Liver (tissue), 9 donors: Measurements from ENCODE around the gene PLG. TPM values are rescaled to one million over a fixed set of nuclear protein-coding genes. Genes with fewer than 3 reads are reported as not detected.

Experiments
- DNase-seq: peaks from one replicate; pipeline ENCODE4 v3.0.0-alpha.2; 2017; ENCODE audit warnings: low spot score
- H3K27ac ChIP-seq, 2 donors: one replicate each; pipeline ENCODE4 v1.7.0; 2013; ENCODE audit warnings: inconsistent platforms in 2 of 2, low read length in 2 of 2, control low read depth in 1 of 2, low read depth in 1 of 2, mild to moderate bottlenecking in 1 of 2
- H3K27me3 ChIP-seq, 4 donors: one replicate each; pipeline versions ENCODE4 v1.6.1 to v1.7.0; 2013; ENCODE audit warnings: low read length in 3 of 4, inconsistent platforms in 1 of 4, mild to moderate bottlenecking in 1 of 4, moderate library complexity in 1 of 4; ENCODE audit not compliant: control insufficient read depth in 4 of 4, insufficient read depth in 4 of 4
- H3K36me3 ChIP-seq, 4 donors: one replicate each; pipeline versions ENCODE4 v1.6.1 to v1.7.0; 2013; ENCODE audit warnings: low read length in 3 of 4, mild to moderate bottlenecking in 3 of 4, low read depth in 1 of 4, moderate library complexity in 1 of 4; ENCODE audit not compliant: control insufficient read depth in 4 of 4, insufficient read depth in 3 of 4
- H3K4me1 ChIP-seq, 4 donors: one replicate each; pipeline versions ENCODE4 v1.6.1 to v1.7.0; 2013; ENCODE audit warnings: low read length in 3 of 4, mild to moderate bottlenecking in 3 of 4, moderate library complexity in 1 of 4; ENCODE audit not compliant: control insufficient read depth in 4 of 4, insufficient read depth in 4 of 4
- H3K4me3 ChIP-seq, 3 donors: one replicate each; pipeline versions ENCODE4 v1.6.1 to v1.7.0; 2013; ENCODE audit warnings: low read length in 3 of 3, control low read depth in 1 of 3, low read depth in 1 of 3, mild to moderate bottlenecking in 1 of 3
- H3K9ac ChIP-seq, 2 donors: one replicate each; pipeline ENCODE4 v1.7.0; 2013; ENCODE audit warnings: low read length in 2 of 2, mild to moderate bottlenecking in 2 of 2, moderate library complexity in 2 of 2, control low read depth in 1 of 2, low read depth in 1 of 2
- H3K9me3 ChIP-seq, 4 donors: one replicate each; pipeline versions ENCODE4 v1.6.1 to v1.7.0; 2013; ENCODE audit warnings: low read length in 3 of 4; ENCODE audit not compliant: control insufficient read depth in 4 of 4
- ATF3 ChIP-seq: IDR thresholded peaks from 2 replicates; pipeline ENCODE4 v1.6.1; 2016; ENCODE audit warnings: antibody characterized with exemption
- CTCF ChIP-seq: fragments of 150-350 bp; IDR thresholded peaks from 2 replicates; pipeline ENCODE4 v1.5.1; 2017; ENCODE audit warnings: improper control_type of control experiment, low read depth, low read length; ENCODE audit not compliant: missing input control
- EGR1 ChIP-seq, 2 donors: IDR thresholded peaks; 2 replicates each; pipeline ENCODE4 v1.6.1; 2016 to 2018; ENCODE audit warnings: antibody characterized with exemption in 2 of 2, low read depth in 2 of 2
- FOXA1 ChIP-seq: IDR thresholded peaks from 2 replicates; pipeline ENCODE4 v1.6.1; 2016; ENCODE audit warnings: antibody characterized with exemption
- FOXA2 ChIP-seq: IDR thresholded peaks from 2 replicates; pipeline ENCODE4 v1.6.1; 2016; ENCODE audit warnings: antibody characterized with exemption
- GABPA ChIP-seq, 2 donors: IDR thresholded peaks in 1 of 2; conservative IDR thresholded peaks in 1 of 2; 2 replicates each; pipeline ENCODE4 v1.6.1; 2016; ENCODE audit warnings: antibody characterized with exemption in 2 of 2, mild to moderate bottlenecking in 1 of 2, moderate library complexity in 1 of 2
- HNF4A ChIP-seq, 2 donors: conservative IDR thresholded peaks; 2 replicates each; pipeline ENCODE4 v1.6.1; 2016; ENCODE audit warnings: antibody characterized with exemption in 2 of 2, mild to moderate bottlenecking in 2 of 2
- HNF4G ChIP-seq: IDR thresholded peaks from 2 replicates; pipeline ENCODE4 v1.6.1; 2016; ENCODE audit warnings: antibody characterized with exemption
- NR2F2 ChIP-seq: IDR thresholded peaks from 2 replicates; pipeline ENCODE4 v1.6.1; 2016; ENCODE audit warnings: antibody characterized with exemption
- REST ChIP-seq: IDR thresholded peaks from 2 replicates; pipeline ENCODE4 v1.6.1; 2016; ENCODE audit warnings: antibody characterized with exemption, mild to moderate bottlenecking
- RXRA ChIP-seq, 2 donors: IDR thresholded peaks; 2 replicates each; pipeline ENCODE4 v1.6.1; 2017 to 2018; ENCODE audit warnings: antibody characterized with exemption in 2 of 2, mild to moderate bottlenecking in 1 of 2
- SP1 ChIP-seq: IDR thresholded peaks from 2 replicates; pipeline ENCODE4 v1.6.1; 2018; ENCODE audit warnings: antibody characterized with exemption, mild to moderate bottlenecking
- YY1 ChIP-seq: IDR thresholded peaks from 2 replicates; pipeline ENCODE4 v1.6.1; 2016; ENCODE audit warnings: antibody characterized with exemption, mild to moderate bottlenecking
- ZBTB33 ChIP-seq: IDR thresholded peaks from 2 replicates; pipeline ENCODE4 v1.6.1; 2016; ENCODE audit warnings: antibody characterized with exemption
- WGBS: extraction: QIAGEN DNeasy Blood & Tissue Kit; methylation state at CpG from one replicate; pipeline ENCODE4 v1.1.7; 2013; 5-methylcytosine and 5-hydroxymethylcytosine counted together
- polyA plus RNA-seq, 2 donors: library from polyadenylated mRNA; stranded (reverse) in 1 of 2; unstranded in 1 of 2; fragments of 200-250 nt in 1 of 2; fragments of >200 nt in 1 of 2; fragmentation: Nextera tagmentation in 1 of 2; extraction: Ambion mirVana in 1 of 2; gene quantifications; one replicate each; pipeline versions ENCODE4 v1.2.1 to v1.2.3, GENCODE V29; 2013 to 2015
- total RNA-seq, 2 donors: library from RNA; depleted of rRNA; stranded (reverse); fragments of >200 nt; gene quantifications; one replicate each; pipeline ENCODE4 v1.2.3, GENCODE V29; 2014
- donor health status: healthy.
- donor health status: healthy.
- donor health status: healthy.
- donor health status: healthy.
- donor health status: healthy.

PLG gene
- total and polyA plus RNA-seq, 4 donors = 880 to 1,797 (median 1,257) TPM

GRCh38 chr6:160662429-160662828 is 39.6 kb upstream of the PLG start:
- no peak overlapping the region for H3K9ac ChIP-seq
- TF ChIP-seq YY1 (no peak), RXRA (IDR thresholded peaks at IDR 0.05) (no peak), CTCF (no peak)
- H3K4me3 ChIP-seq = peak overlapping the region in 2 of 3 donors; percentile 32 to 41
- peaks cover 6 to 38% (median 28%) of the 10 kb centered on the region in 4 donors for H3K4me1 ChIP-seq
- no peaks in the 10 kb centered on the region for H3K27me3 ChIP-seq
- WGBS = 7% methylated on average over 3 of the region's 3 CpGs
- no peaks in the 10 kb centered on the region for H3K9me3 ChIP-seq
- no peaks in the 10 kb centered on the region for H3K36me3 ChIP-seq
- no peak overlapping the region for H3K27ac ChIP-seq
- no peak for DNase-seq

GRCh38 chr6:160662842-160663241 is 39.2 kb upstream of the PLG start:
- H3K36me3 ChIP-seq = no peaks in the 10 kb centered on the region
- H3K4me1 ChIP-seq = peaks cover 6 to 42% (median 30%) of the 10 kb centered on the region in 4 donors
- H3K27ac ChIP-seq = peak overlapping the region; percentile 55 to 64
- no peak for DNase-seq
- WGBS = 41% methylated on average over 2 of the region's 2 CpGs
- peak overlapping the region; percentile 41 to 81 (median 78) for H3K4me3 ChIP-seq
- no peak for TF ChIP-seq HNF4G
- TF ChIP-seq FOXA1 = no peak
- TF ChIP-seq ZBTB33 = no peak
- no peak for TF ChIP-seq ATF3
- no peak for TF ChIP-seq HNF4A (conservative IDR thresholded peaks at IDR 0.05)
- TF ChIP-seq EGR1 (IDR thresholded peaks at IDR 0.05; ENCODE audit: low read depth in 2 of 2) = no peak
- no peak for TF ChIP-seq FOXA2
- TF ChIP-seq YY1 = no peak
- TF ChIP-seq CTCF = no peak
- TF ChIP-seq NR2F2 = no peak
- no peak for TF ChIP-seq RXRA (IDR thresholded peaks at IDR 0.05)
- no peak for TF ChIP-seq REST
- no peak for TF ChIP-seq GABPA (IDR thresholded peaks at IDR 0.05 in 1 of 2, conservative IDR thresholded peaks at IDR 0.05 in 1 of 2)
- TF ChIP-seq SP1 = no peak
- H3K9ac ChIP-seq = peak overlapping the region in 1 of 2 donors; percentile 66
- H3K9me3 ChIP-seq = no peaks in the 10 kb centered on the region
- H3K27me3 ChIP-seq = no peaks in the 10 kb centered on the region
